ENCODE measurements around the gene FAM216B. TPM values are rescaled to one million over a fixed set of nuclear protein-coding genes. Genes with fewer than 3 reads are reported as not detected.

The FAM216B gene
- total RNA-seq (not detected), total RNA-seq (0 reads per million in 2 donors)

DNA sequence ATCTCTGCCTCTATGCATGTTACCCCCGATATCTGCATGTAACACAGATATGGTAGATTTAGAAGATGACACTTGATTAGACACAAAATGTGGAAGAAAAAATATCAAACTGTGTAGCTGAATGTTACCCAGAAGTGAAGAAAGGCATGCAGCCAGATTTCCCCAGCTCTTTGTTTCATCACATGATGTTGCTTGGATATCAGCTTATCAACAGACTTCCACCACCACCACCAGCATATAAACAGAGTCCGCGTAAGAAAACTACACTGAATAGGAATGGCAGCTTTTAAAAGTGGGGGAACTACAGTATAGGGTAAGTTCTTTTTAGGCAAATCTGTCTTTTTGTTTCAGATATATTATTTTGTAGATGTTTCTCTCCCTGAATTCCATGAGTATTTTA, at the start of gene FAM216B:
TSS of gene FAM216B (plus strand) at position 233 of the 400 bp plus-strand sequence. CDS start 2,484 bp downstream, outside the sequence.
- no peak within 1 kb of the TSS for H3K27ac Mint-ChIP-seq
- H3K9me3 ChIP-seq (ENCODE audit: control insufficient read depth, low read length, poor library complexity, severe bottlenecking), result no peaks in the 10 kb centered on the region
- DNase-seq (no peak), ATAC-seq (no peak)
- H3K36me3 Mint-ChIP-seq (ENCODE audit: low read depth), result no peaks in the 10 kb centered on the region
- no peaks in the 10 kb centered on the region for H3K4me1 Mint-ChIP-seq
- no peak within 1 kb of the TSS for H3K4me3 Mint-ChIP-seq
- peaks cover 36% of the 10 kb centered on the region for H3K27me3 Mint-ChIP-seq

DNA sequence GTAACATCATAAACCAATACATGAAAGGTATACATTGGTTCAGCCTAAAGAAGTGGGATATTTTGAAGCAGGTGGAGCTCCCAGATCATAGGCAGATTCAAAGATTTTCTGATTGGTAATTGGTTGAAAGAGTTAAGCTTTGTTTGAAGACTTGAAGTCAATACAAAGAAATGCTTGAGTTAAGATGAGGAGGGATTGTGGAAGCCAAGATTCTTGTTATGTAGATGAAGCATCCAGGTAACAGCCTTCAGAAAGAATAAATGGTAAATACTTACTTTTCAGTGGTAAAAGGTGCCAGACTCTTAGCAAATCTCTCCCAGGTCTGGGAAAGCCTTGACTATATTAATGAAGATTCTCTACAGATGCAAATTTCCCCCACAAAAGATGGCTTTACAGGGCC, 49.3 kb upstream of the FAM216B start:
- Mint-ChIP-seq H3K4me3 (no peak overlapping the region), H3K36me3 (ENCODE audit: low read depth) (no peaks in the 10 kb centered on the region), H3K27me3 (peaks cover 18% of the 10 kb centered on the region), H3K27ac (no peak overlapping the region), H3K4me1 (no peaks in the 10 kb centered on the region)
- H3K9me3 ChIP-seq (ENCODE audit: control insufficient read depth, low read length, poor library complexity, severe bottlenecking), result no peaks in the 10 kb centered on the region
- no peak for ATAC-seq
- DNase-seq, result no peak

DNA sequence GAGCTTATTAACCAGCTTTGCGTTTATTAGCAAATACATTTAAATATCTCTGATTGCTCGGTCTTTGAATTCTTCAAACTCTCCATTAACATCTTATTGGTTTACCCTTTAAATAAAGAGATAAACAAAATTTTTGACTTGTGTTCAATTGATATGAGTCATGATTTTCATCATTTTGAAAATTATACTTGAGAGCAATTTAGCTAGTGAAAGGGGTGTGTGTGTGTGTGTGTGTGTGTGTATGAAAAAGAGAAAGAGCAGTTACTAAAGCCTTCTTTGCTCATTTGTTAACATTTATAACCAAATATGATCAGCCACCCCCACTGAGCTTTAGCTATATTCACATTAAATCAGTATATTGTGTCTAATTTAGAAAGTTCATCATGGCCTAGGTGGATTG, 48.3 kb upstream of the FAM216B start:
- DNase-seq (no peak), ATAC-seq (no peak)
- H3K9me3 ChIP-seq (ENCODE audit: control insufficient read depth, low read length, poor library complexity, severe bottlenecking), result no peaks in the 10 kb centered on the region
- peaks cover 21% of the 10 kb centered on the region for H3K27me3 Mint-ChIP-seq
- no peak overlapping the region for H3K27ac Mint-ChIP-seq
- no peaks in the 10 kb centered on the region for H3K36me3 Mint-ChIP-seq (ENCODE audit: low read depth)
- no peak overlapping the region for H3K4me3 Mint-ChIP-seq
- H3K4me1 Mint-ChIP-seq, result no peaks in the 10 kb centered on the region

GRCh38 chr13:42735010-42735409, 46.4 kb upstream of the FAM216B start:
- H3K4me1 Mint-ChIP-seq, result no peaks in the 10 kb centered on the region
- no peaks in the 10 kb centered on the region for H3K36me3 Mint-ChIP-seq (ENCODE audit: low read depth)
- H3K4me3 Mint-ChIP-seq, result no peak overlapping the region
- no peak overlapping the region for H3K27ac Mint-ChIP-seq
- ATAC-seq (no peak), DNase-seq (no peak)
- no peaks in the 10 kb centered on the region for H3K9me3 ChIP-seq (ENCODE audit: control insufficient read depth, low read length, poor library complexity, severe bottlenecking)
- H3K27me3 Mint-ChIP-seq, result peaks cover 24% of the 10 kb centered on the region

- Mint-ChIP-seq H3K27ac (no peak overlapping the region), H3K27me3 (peaks cover 48% of the 10 kb centered on the region), H3K36me3 (ENCODE audit: low read depth) (peaks cover 4% of the 10 kb centered on the region), H3K4me3 (no peak overlapping the region), H3K4me1 (no peaks in the 10 kb centered on the region)
- no peaks in the 10 kb centered on the region for H3K9me3 ChIP-seq (ENCODE audit: control insufficient read depth, low read length, poor library complexity, severe bottlenecking)
- ATAC-seq (no peak), DNase-seq (no peak)
Observed at GRCh38 chr13:42740753-42741152, 40.6 kb upstream of the FAM216B start.

DNA sequence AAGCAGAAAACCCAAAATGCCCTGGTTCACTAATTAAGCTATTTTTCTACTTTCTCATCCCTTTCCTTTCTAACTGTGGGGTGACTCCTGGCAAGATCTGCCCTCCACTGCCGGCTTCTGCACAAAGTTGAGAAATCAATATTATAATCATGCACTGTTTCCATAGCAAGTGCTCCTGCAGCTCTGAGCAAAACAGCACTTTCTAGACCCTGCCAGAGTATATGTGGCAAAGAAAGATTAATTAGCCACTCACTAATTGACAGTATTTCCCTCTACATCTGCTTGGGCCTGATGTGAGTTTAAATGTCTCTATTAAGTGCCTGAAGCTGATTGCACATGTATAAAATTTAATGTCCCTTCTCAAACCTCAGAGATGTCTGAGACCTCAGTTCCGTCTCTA, 39.5 kb upstream of the FAM216B start:
- no peak overlapping the region for H3K4me3 Mint-ChIP-seq
- no peaks in the 10 kb centered on the region for H3K9me3 ChIP-seq (ENCODE audit: control insufficient read depth, low read length, poor library complexity, severe bottlenecking)
- peaks cover 50% of the 10 kb centered on the region for H3K27me3 Mint-ChIP-seq
- no peak overlapping the region for H3K27ac Mint-ChIP-seq
- no peaks in the 10 kb centered on the region for H3K4me1 Mint-ChIP-seq
- DNase-seq (no peak), ATAC-seq (no peak)
- peaks cover 4% of the 10 kb centered on the region for H3K36me3 Mint-ChIP-seq (ENCODE audit: low read depth)

DNA sequence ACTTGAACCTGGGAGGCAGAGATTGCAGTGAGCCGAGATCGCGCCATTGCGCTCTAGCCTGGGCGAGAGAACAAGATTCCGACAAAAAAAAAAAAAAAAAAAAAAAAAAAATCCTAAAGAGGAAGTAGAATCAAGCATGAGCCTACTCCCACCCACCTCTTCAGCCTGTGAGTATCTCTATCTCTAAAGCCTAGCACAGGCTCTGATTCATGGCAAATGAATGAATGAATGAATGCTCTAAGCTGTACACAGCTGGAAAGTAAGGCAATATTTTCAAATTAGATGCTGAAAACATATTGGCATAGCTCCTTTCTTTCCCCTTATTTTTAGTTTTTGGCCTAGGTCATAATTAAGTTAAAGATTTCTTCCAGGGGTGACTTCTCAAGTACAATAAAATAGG, 35.7 kb upstream of the FAM216B start:
- Mint-ChIP-seq H3K36me3 (ENCODE audit: low read depth) (peaks cover 4% of the 10 kb centered on the region), H3K4me1 (no peaks in the 10 kb centered on the region), H3K27me3 (peaks cover 35% of the 10 kb centered on the region), H3K27ac (no peak overlapping the region), H3K4me3 (no peak overlapping the region)
- ATAC-seq (no peak), DNase-seq (no peak)
- no peaks in the 10 kb centered on the region for H3K9me3 ChIP-seq (ENCODE audit: control insufficient read depth, low read length, poor library complexity, severe bottlenecking)

- no peak overlapping the region for H3K27ac Mint-ChIP-seq
- H3K36me3 Mint-ChIP-seq (ENCODE audit: low read depth), result peaks cover 2% of the 10 kb centered on the region
- no peaks in the 10 kb centered on the region for H3K4me1 Mint-ChIP-seq
- peaks cover 34% of the 10 kb centered on the region for H3K27me3 Mint-ChIP-seq
- no peak overlapping the region for H3K4me3 Mint-ChIP-seq
- no peak for DNase-seq
- no peaks in the 10 kb centered on the region for H3K9me3 ChIP-seq (ENCODE audit: control insufficient read depth, low read length, poor library complexity, severe bottlenecking)
- no peak for ATAC-seq
Observed at GRCh38 chr13:42746866-42747265, 34.5 kb upstream of the FAM216B start.

GRCh38 chr13:42747399-42747873, 33.9 kb upstream of the FAM216B start:
- peaks cover 2% of the 10 kb centered on the region for H3K36me3 Mint-ChIP-seq (ENCODE audit: low read depth)
- peaks cover 29% of the 10 kb centered on the region for H3K27me3 Mint-ChIP-seq
- H3K9me3 ChIP-seq (ENCODE audit: control insufficient read depth, low read length, poor library complexity, severe bottlenecking), result no peaks in the 10 kb centered on the region
- no peaks in the 10 kb centered on the region for H3K4me1 Mint-ChIP-seq
- DNase-seq, result no peak
- H3K4me3 Mint-ChIP-seq, result no peak overlapping the region
- no peak for ATAC-seq
- no peak overlapping the region for H3K27ac Mint-ChIP-seq

DNA sequence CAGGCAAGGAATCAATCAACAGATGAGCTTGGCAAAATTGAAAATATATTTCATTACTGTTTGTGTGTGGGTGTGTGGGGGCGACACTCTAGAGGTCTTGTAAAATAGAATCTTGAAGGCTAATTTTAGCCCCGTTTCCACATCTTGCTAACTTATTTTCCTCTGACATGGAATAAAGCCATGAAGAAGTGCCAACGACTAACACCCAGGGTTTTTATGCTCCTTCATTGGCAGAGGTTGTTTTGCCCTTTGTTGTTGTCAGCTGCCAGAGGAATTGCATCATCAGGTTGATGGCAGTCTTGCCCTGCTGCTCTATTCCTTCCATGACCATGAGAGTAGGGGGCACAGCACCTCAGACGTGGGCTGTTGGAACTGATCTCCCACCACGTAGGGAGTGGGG, 30.6 kb upstream of the FAM216B start:
- no peak overlapping the region for H3K4me3 Mint-ChIP-seq
- DNase-seq (no peak), ATAC-seq (no peak)
- H3K4me1 Mint-ChIP-seq, result no peaks in the 10 kb centered on the region
- no peaks in the 10 kb centered on the region for H3K9me3 ChIP-seq (ENCODE audit: control insufficient read depth, low read length, poor library complexity, severe bottlenecking)
- H3K27ac Mint-ChIP-seq, result no peak overlapping the region
- peaks cover 16% of the 10 kb centered on the region for H3K27me3 Mint-ChIP-seq
- no peaks in the 10 kb centered on the region for H3K36me3 Mint-ChIP-seq (ENCODE audit: low read depth)

DNA sequence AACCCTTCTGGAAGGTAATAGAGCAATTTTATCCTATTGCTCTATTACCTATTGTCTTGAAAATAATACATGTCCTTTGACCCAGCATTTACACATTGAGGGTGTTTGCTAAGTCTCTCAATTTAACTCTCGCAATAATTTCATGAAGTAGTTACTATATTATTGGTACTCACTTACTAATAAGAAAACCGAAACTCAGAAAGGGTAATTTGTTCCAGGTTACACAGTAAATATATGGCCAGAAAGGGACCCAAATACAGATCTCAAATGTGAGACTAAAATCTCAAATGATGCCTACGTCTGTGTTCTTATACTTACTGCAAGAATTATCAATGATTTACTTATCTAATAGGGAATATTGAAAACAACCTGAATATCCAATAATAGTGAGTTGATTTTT, 29.7 kb upstream of the FAM216B start:
- no peak overlapping the region for H3K27ac Mint-ChIP-seq
- H3K36me3 Mint-ChIP-seq (ENCODE audit: low read depth), result no peaks in the 10 kb centered on the region
- no peak for DNase-seq
- no peak for ATAC-seq
- H3K4me3 Mint-ChIP-seq, result no peak overlapping the region
- H3K27me3 Mint-ChIP-seq, result peaks cover 10% of the 10 kb centered on the region
- no peaks in the 10 kb centered on the region for H3K9me3 ChIP-seq (ENCODE audit: control insufficient read depth, low read length, poor library complexity, severe bottlenecking)
- no peaks in the 10 kb centered on the region for H3K4me1 Mint-ChIP-seq

- Mint-ChIP-seq H3K4me3 (no peak overlapping the region), H3K27me3 (peaks cover 10% of the 10 kb centered on the region), H3K4me1 (no peaks in the 10 kb centered on the region), H3K27ac (no peak overlapping the region), H3K36me3 (ENCODE audit: low read depth) (no peaks in the 10 kb centered on the region)
- no peak for ATAC-seq
- no peaks in the 10 kb centered on the region for H3K9me3 ChIP-seq (ENCODE audit: control insufficient read depth, low read length, poor library complexity, severe bottlenecking)
- DNase-seq, result no peak
Observed at GRCh38 chr13:42752731-42753130, 28.7 kb upstream of the FAM216B start.

GRCh38 chr13:42753697-42754096, 27.7 kb upstream of the FAM216B start:
- Mint-ChIP-seq H3K4me3 (no peak overlapping the region), H3K27me3 (peaks cover 10% of the 10 kb centered on the region), H3K36me3 (ENCODE audit: low read depth) (no peaks in the 10 kb centered on the region), H3K27ac (no peak overlapping the region), H3K4me1 (no peaks in the 10 kb centered on the region)
- ATAC-seq (no peak), DNase-seq (no peak)
- no peaks in the 10 kb centered on the region for H3K9me3 ChIP-seq (ENCODE audit: control insufficient read depth, low read length, poor library complexity, severe bottlenecking)

DNA sequence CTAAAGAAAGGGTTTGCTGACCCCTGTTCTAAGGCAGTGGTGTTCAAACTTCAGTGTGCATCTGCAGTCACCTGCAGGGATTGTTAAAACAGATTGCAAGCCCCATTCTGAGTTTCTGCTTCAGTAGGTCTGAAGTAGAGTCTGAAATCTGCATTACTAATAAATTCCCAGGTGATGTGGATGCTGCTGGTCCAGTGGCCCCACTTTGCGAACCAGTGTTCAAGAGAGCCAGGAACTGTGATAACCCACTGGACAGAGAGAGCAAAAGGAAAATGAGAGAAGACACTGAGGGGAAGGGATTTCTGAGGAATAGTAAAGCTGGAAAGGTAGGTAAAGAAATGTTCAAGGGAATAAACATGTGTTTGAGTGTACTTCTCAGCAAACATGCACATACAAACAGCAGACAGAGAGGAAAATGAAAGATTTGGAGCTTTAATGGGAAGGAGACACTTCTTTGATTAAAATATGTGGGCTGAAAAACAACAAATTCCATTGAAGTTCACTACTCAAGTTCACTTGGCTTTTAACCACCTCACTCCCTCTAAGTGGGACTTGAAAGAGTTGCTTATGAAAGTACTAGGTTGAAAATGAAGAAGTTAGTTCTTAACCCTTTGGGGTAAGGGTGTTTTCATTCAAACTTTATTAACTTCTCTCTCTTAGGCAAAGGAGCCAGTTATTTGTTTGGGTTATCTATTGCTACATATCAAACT, 26.4 kb upstream of the FAM216B start:
- H3K4me3 Mint-ChIP-seq, result no peak overlapping the region
- no peak overlapping the region for H3K27ac Mint-ChIP-seq
- no peak for DNase-seq
- H3K9me3 ChIP-seq (ENCODE audit: control insufficient read depth, low read length, poor library complexity, severe bottlenecking), result no peaks in the 10 kb centered on the region
- no peaks in the 10 kb centered on the region for H3K36me3 Mint-ChIP-seq (ENCODE audit: low read depth)
- H3K27me3 Mint-ChIP-seq, result peaks cover 10% of the 10 kb centered on the region
- no peaks in the 10 kb centered on the region for H3K4me1 Mint-ChIP-seq
- ATAC-seq, result no peak

Measured in T-helper 17 cell (primary cell).